Small intestine (tissue), 7 donors: Measurements from ENCODE around the gene HMHB1. TPM values are rescaled to one million over a fixed set of nuclear protein-coding genes. Genes with fewer than 3 reads are reported as not detected.
"Not testable (repeated sequence)": the region's sequence is repeated elsewhere in the genome, so short reads cannot be mapped to it uniquely, and the experiment has no call there.

ENCODE experiments used
- DNase-seq, 2 donors: peaks; one replicate each; pipeline versions ENCODE4 v3.0.0 to v3.0.0-alpha.2; 2013
- FAIRE-seq: peaks from 2 replicates; lab custom pipeline; 2012; peaks lifted over from hg19 to GRCh38; lab: Jason Lieb, UNC
- H3K27ac ChIP-seq, 3 donors: one replicate each; pipeline ENCODE4 v1.5.1; 2013; ENCODE audit warnings: low read length in 2 of 3, mild to moderate bottlenecking in 2 of 3, control low read depth in 1 of 3, inconsistent platforms in 1 of 3, low read depth in 1 of 3, moderate library complexity in 1 of 3
- H3K27me3 ChIP-seq, 3 donors: one replicate each; pipeline ENCODE4 v1.6.1; 2013; ENCODE audit warnings: low read length in 3 of 3, inconsistent platforms in 1 of 3; ENCODE audit not compliant: control insufficient read depth in 3 of 3, insufficient read depth in 3 of 3
- H3K36me3 ChIP-seq, 3 donors: one replicate each; pipeline ENCODE4 v1.6.1; 2013; ENCODE audit warnings: low read length in 3 of 3, inconsistent platforms in 1 of 3, low read depth in 1 of 3, mild to moderate bottlenecking in 1 of 3, moderate library complexity in 1 of 3; ENCODE audit not compliant: control insufficient read depth in 3 of 3, insufficient read depth in 2 of 3
- H3K4me1 ChIP-seq, 3 donors: one replicate each; pipeline ENCODE4 v1.6.1; 2013; ENCODE audit warnings: low read length in 2 of 3, inconsistent platforms in 1 of 3, low read depth in 1 of 3, mild to moderate bottlenecking in 1 of 3, moderate library complexity in 1 of 3; ENCODE audit not compliant: control insufficient read depth in 3 of 3, insufficient read depth in 2 of 3
- H3K4me3 ChIP-seq, 3 donors: one replicate each; pipeline ENCODE4 v1.5.1; 2013; ENCODE audit warnings: low read length in 3 of 3, control low read depth in 1 of 3, inconsistent platforms in 1 of 3, low read depth in 1 of 3, mild to moderate bottlenecking in 1 of 3, moderate library complexity in 1 of 3
- H3K9me3 ChIP-seq, 2 donors: one replicate each; pipeline ENCODE4 v1.6.1; 2013; ENCODE audit warnings: low read depth in 1 of 2, low read length in 1 of 2; ENCODE audit not compliant: control insufficient read depth in 2 of 2, insufficient read depth in 1 of 2
- WGBS, 3 donors: extraction: QIAGEN DNeasy Blood & Tissue Kit; methylation state at CpG; one replicate each; pipeline ENCODE4 v1.1.7; 2013; 5-methylcytosine and 5-hydroxymethylcytosine counted together
- polyA plus RNA-seq, 4 donors: library from polyadenylated mRNA; stranded (reverse) in 3 of 4; unstranded in 1 of 4; fragments of 200-250 nt in 3 of 4; fragments of 120-200 nt in 1 of 4; gene quantifications; one replicate each; pipeline versions ENCODE4 v1.2.1 to v1.2.3, GENCODE V29; 2013
- donor health status: healthy with polysubstance abuse.
- donor health status: control.
- donor health status: control.
- donor health status: Bipolar disorder and iron deficiency.
- donor health status: healthy.

Gene HMHB1
- polyA plus RNA-seq, 4 donors: not detected

GRCh38 chr5:143793249-143793648 is 18.7 kb upstream of the HMHB1 start:
- DNase-seq: no peak
- no peak overlapping the region for H3K4me3 ChIP-seq
- no peaks in the 10 kb centered on the region for H3K9me3 ChIP-seq
- FAIRE-seq: no peak
- no peaks in the 10 kb centered on the region for H3K36me3 ChIP-seq
- H3K27ac ChIP-seq: no peak overlapping the region
- no peaks in the 10 kb centered on the region for H3K27me3 ChIP-seq
- H3K4me1 ChIP-seq: no peaks in the 10 kb centered on the region
- WGBS, 3 donors: 85 to 95% (median 94%) methylated on average over 2 of the region's 2 CpGs

GRCh38 chr5:143796125-143796524 is 15.8 kb upstream of the HMHB1 start:
- Histone ChIP-seq H3K27ac (no peak overlapping the region), H3K4me3 (no peak overlapping the region), H3K27me3 (no peaks in the 10 kb centered on the region), H3K9me3 (no peaks in the 10 kb centered on the region), H3K36me3 (no peaks in the 10 kb centered on the region), H3K4me1 (no peaks in the 10 kb centered on the region)
- no peak for FAIRE-seq
- WGBS, 3 donors: 68 to 81% (median 73%) methylated on average over 4 of the region's 4 CpGs
- DNase-seq: no peak

- peak in 1 of 2 donors; percentile 8 for DNase-seq
- no peak for FAIRE-seq
- no peak overlapping the region for H3K4me3 ChIP-seq
- no peak overlapping the region for H3K27ac ChIP-seq
- no peaks in the 10 kb centered on the region for H3K4me1 ChIP-seq
- H3K36me3 ChIP-seq: no peaks in the 10 kb centered on the region
- 80 to 86% (median 81%) methylated on average over 5 of the region's 5 CpGs for WGBS, 3 donors
- no peaks in the 10 kb centered on the region for H3K9me3 ChIP-seq
- no peaks in the 10 kb centered on the region for H3K27me3 ChIP-seq
These were observed 15.2 kb upstream of the HMHB1 start for GRCh38 chr5:143796753-143797152.

- Histone ChIP-seq H3K36me3 (no peaks in the 10 kb centered on the region), H3K27ac (no peak overlapping the region), H3K9me3 (no peaks in the 10 kb centered on the region), H3K4me1 (no peaks in the 10 kb centered on the region), H3K27me3 (no peaks in the 10 kb centered on the region), H3K4me3 (no peak overlapping the region)
- 65 to 73% (median 72%) methylated on average over 2 of the region's 2 CpGs for WGBS, 3 donors
- DNase-seq: no peak
- no peak for FAIRE-seq
These were observed 11.2 kb upstream of the HMHB1 start for GRCh38 chr5:143800715-143801114.

- WGBS, 3 donors: 87 to 97% (median 90%) methylated on average over 6 of the region's 6 CpGs
- Histone ChIP-seq H3K36me3 (no peaks in the 10 kb centered on the region), H3K4me1 (no peaks in the 10 kb centered on the region), H3K27me3 (no peaks in the 10 kb centered on the region), H3K4me3 (no peak overlapping the region), H3K27ac (no peak overlapping the region), H3K9me3 (no peaks in the 10 kb centered on the region)
- FAIRE-seq: no peak
- no peak for DNase-seq
These were observed 10.6 kb upstream of the HMHB1 start for GRCh38 chr5:143801252-143801939.

- Histone ChIP-seq H3K4me1 (no peaks in the 10 kb centered on the region), H3K4me3 (no peak overlapping the region), H3K27ac (no peak overlapping the region), H3K36me3 (no peaks in the 10 kb centered on the region), H3K27me3 (no peaks in the 10 kb centered on the region), H3K9me3 (no peaks in the 10 kb centered on the region)
- no peak for FAIRE-seq
- 75 to 86% (median 81%) methylated on average over 2 of the region's 2 CpGs for WGBS, 3 donors
- no peak for DNase-seq
These were observed 6.1 kb upstream of the HMHB1 start for GRCh38 chr5:143805861-143806260.

- 43 to 59% (median 46%) methylated on average over 2 of the region's 2 CpGs for WGBS, 3 donors
- no peak for FAIRE-seq
These were observed 5.4 kb upstream of the HMHB1 start for GRCh38 chr5:143806579-143806978.

GRCh38 chr5:143807401-143807800 is 4.6 kb upstream of the HMHB1 start:
- DNase-seq (no peak), FAIRE-seq (no peak)
- no peak overlapping the region for H3K4me3 ChIP-seq
- H3K27me3 ChIP-seq: no peaks in the 10 kb centered on the region
- no peaks in the 10 kb centered on the region for H3K36me3 ChIP-seq
- no peak overlapping the region for H3K27ac ChIP-seq
- 71 to 95% (median 79%) methylated on average over 1 of the region's 1 CpG for WGBS, 3 donors
- H3K9me3 ChIP-seq: no peaks in the 10 kb centered on the region
- H3K4me1 ChIP-seq: no peaks in the 10 kb centered on the region

More at GRCh38 chr5:143806579-143806978, 5.4 kb upstream of the HMHB1 start:
- DNase-seq: no peak
- Histone ChIP-seq H3K36me3 (no peaks in the 10 kb centered on the region), H3K4me1 (no peaks in the 10 kb centered on the region), H3K9me3 (no peaks in the 10 kb centered on the region), H3K27me3 (no peaks in the 10 kb centered on the region), H3K27ac (no peak overlapping the region), H3K4me3 (no peak overlapping the region)

- H3K27ac ChIP-seq, DNase-seq, H3K9me3 ChIP-seq, H3K4me3 ChIP-seq, H3K4me1 ChIP-seq, H3K27me3 ChIP-seq, H3K36me3 ChIP-seq, FAIRE-seq: not testable (repeated sequence)
- WGBS, 3 donors: 97 to 98% (median 98%) methylated on average over 4 of the region's 4 CpGs
These were observed 4.4 kb downstream of the HMHB1 start for GRCh38 chr5:143816370-143816769.
